HG02678 (cell line): ENCODE data around the gene TBXA2R.

Source experiments
- ATAC-seq: cut with Tn5 transposase; IDR thresholded peaks from one replicate; pipeline ENCODE4 v1.9.1; 2021; ENCODE audit warnings: mild to moderate bottlenecking, moderate library complexity; ENCODE audit not compliant: unreplicated experiment

TBXA2R gene

GRCh38 chr19:3556978-3557460, 49.7 kb downstream of the TBXA2R start:
- ATAC-seq, result no peak

DNA sequence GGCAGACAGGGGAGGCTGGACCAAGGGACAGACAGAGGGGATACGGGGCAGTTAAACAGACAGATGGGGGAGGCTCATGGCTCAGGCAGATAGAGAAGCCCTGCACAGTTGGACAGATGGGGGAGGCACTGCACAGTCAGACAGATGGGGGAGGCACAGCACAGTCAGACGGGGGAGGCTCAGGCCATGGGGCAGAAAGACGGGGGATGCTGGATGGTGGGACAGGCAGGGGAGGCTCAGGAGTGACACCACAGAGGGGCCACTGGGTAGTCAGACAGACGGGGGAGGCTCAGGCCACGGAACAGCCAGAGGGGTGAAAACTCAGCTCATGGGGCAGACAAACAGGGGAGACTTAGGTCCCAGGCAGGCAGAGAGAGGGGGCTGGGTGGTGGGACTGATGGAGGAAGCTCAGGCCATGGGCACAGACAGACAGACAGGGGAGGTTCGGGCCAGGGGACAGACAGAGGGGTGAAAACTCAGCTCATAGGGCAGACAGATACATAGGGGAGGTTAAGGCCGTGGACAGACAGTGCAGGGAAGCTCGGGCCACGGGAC, 50.2 kb downstream of the TBXA2R start:
- ATAC-seq, result no peak

GRCh38 chr19:3555653-3556422, 50.8 kb downstream of the TBXA2R start:
- ATAC-seq, result no peak

GRCh38 chr19:3554254-3555083, 52.2 kb downstream of the TBXA2R start:
- ATAC-seq, result no peak

DNA sequence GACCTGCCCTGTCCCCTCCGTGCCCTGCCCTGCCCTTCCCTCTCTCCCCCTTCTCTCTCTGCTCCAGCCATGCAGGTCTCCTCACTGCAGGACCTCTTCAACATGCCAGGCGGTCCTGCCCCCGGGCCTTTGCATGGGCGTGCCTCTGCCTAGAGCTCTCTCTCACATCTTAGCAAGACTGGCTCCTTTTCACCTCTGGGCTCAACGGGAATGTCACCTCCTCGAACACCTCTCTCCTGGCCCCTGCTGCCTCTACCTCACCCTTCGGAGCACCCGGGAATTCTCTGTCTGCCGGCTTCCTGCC, 54.9 kb downstream of the TBXA2R start:
- no peak for ATAC-seq

- no peak for ATAC-seq
Measured at GRCh38 chr19:3550947-3551791, 55.5 kb downstream of the TBXA2R start.

DNA sequence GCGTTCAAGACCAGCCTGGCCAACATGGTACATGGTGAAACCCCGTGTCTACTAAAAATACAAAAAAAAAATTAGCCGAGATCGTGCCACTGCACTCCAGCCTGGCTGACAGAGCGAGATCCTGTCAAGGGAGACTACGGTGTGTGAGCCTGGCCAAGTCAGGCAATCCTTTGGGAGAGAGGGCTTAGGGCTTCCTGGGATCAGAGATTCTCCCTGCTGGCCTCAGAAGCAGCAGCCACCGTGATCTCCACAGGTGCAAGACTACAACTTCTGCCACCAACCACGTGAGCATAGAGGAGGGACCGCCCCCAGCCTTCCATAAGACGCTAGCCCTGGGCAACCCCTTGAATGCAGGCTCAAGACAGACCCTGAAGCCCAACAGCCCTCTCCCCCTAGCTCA, 56.9 kb downstream of the TBXA2R start:
- ATAC-seq, result no peak

DNA sequence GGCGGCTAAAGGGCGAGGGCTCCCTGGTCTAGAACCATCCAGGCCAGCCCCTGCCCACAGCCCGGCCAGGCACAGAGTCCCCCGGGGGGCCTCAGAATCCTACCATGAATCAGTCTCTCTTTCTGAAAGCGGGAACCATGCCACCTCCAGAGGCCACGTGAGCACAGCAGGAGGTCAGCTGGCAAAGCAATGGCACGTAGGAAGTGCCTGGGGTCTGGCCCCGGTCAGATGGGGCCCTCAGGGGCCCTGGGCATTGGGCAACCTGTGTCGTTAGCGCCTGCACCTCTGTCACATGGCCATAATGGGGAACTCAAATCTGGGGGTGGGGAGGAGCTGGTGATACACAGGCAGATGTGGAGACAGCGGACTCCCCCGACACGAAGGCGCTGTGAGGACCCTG, 58.1 kb downstream of the TBXA2R start:
- ATAC-seq, result no peak

DNA sequence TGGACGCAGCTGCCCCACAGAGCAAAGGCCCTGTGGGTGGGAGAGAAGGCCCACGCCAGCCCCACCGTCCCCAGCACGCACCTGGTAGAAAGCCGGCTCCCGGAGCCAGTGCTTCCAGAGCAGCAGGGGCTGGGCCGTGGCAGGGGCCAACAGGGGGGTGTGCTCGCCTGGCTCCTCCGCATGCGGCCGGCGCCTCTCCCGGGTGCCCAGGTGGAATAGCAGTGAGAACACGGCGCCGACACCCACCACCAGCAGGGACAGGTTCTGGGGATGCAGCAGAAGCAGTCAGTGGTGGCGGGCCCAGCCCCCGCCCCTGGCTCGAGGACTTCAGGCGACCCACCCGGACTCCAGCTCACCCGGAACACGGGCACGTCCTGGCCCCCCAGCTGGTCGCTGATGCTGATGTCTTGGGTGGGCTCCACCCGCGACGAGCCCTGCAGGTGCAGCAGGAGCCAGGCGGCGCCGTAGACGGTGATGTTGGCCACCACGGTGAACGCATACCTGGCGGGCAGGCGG, 58.9 kb downstream of the TBXA2R start:
- no peak for ATAC-seq

- ATAC-seq, result no peak
Measured at GRCh38 chr19:3547301-3547731, 59.4 kb downstream of the TBXA2R start.

- no peak for ATAC-seq
Measured at GRCh38 chr19:3546119-3546518, 60.6 kb downstream of the TBXA2R start.

- no peak for ATAC-seq
Measured at GRCh38 chr19:3545669-3546034, 61.0 kb downstream of the TBXA2R start.

DNA sequence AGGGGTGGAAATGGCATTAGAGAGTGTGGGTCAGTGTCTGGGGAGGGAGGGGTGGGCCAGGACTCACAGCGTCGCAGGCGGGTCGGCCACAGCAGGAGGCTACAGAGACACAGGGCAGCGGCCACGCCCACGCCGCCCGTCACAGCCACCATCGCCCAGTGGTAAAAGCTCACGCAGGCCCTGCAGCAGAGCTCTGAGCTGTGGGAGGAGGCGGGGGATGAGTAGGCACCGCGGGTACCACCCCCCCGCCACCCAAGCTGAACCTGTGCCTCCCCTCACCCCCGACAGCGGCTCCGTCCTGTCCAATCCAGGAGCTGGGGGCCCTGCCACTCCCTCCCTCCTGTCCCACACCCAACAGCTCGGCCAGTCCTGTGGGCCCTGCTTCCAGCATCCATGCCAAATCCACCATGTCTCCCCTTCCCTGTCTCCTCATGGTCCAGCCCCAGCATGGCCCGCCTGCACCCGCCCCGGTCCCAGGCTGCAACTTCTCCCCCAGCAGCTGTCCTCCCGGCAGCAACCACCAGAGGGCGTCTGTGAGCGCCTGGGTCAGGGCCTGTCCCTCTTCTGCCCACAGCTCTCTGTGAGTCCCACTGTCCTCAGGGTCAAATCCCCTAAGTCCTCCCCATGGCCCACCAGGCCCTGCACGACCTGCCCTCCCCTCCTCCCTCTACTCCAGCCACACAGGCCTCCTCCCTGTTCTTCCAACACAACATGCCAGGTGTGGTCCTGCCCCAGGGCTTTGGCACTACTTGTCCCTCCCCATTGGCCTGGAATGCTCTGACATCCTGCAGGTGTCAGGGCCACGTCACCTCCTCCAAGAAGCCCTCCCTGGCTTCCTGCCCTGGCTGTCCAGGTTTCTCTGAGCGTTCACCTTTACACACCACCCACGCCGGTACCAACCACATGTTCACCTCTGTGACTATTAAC, 61.7 kb downstream of the TBXA2R start:
- ATAC-seq, result no peak
